ENCODE measurements around the gene HIGD1C. TPM values are rescaled to one million over a fixed set of nuclear protein-coding genes. Genes with fewer than 3 reads are reported as not detected.

The HIGD1C gene
- total RNA-seq, 1 experiment from 2014 or later, result not detected

- Histone ChIP-seq H3K27ac (ENCODE audit: insufficient read length, low read depth, low read length) (no peak overlapping the region), H3K56ac (ENCODE audit: insufficient read length, low read depth, low read length) (no peak overlapping the region), H3K27me3 (ENCODE audit: insufficient read depth, low read length) (no peaks in the 10 kb centered on the region)
Measured at GRCh38 chr12:50984586-50985298, 32.4 kb downstream of the HIGD1C start.

More at GRCh38 chr12:50984586-50985298, 32.4 kb downstream of the HIGD1C start:
- no peak overlapping the region for H3K14ac ChIP-seq (ENCODE audit: insufficient read depth, low read length)
- no peaks in the 10 kb centered on the region for H3K4me1 ChIP-seq (ENCODE audit: insufficient read depth, low read length)
- Mint-ChIP-seq H3K4me1 (peaks cover 2 to 13% of the 10 kb centered on the region in 2 experiments), H3K9me3 (no peaks in the 10 kb centered on the region), H3K27ac (no peak overlapping the region), H3K4me3 (no peak overlapping the region), H3K27me3 (ENCODE audit: low read depth) (no peaks in the 10 kb centered on the region), H3K36me3 (ENCODE audit: insufficient read depth in 1 of 3, low read depth in 3 of 3) (peaks cover 1 to 18% (median 9%) of the 10 kb centered on the region in 3 experiments; a peak in 5 of 7 replicates)
- no peak overlapping the region for H4K5ac ChIP-seq (ENCODE audit: insufficient read length, low read depth, low read length)
- H3K23ac ChIP-seq (ENCODE audit: insufficient read length, low read depth, low read length), result no peak overlapping the region
- H2BK5ac ChIP-seq (ENCODE audit: insufficient read length, low read length), result no peak overlapping the region
- no peak overlapping the region for H3K4me2 ChIP-seq (ENCODE audit: insufficient read depth, insufficient read length, low read length)
- WGBS (ENCODE audit: extremely low coverage, insufficient read length, low lambda C conversion rate), result no CpG with 5 or more reads among the region's 2 CpGs
- TF ChIP-seq CTCF (conservative IDR thresholded peaks at IDR 0.05), result no peak
- no peak overlapping the region for H2BK120ac ChIP-seq (ENCODE audit: low read depth, low read length, poor library complexity, severe bottlenecking)
- H3K9me3 ChIP-seq (ENCODE audit: control insufficient read depth, low read depth, low read length), result no peaks in the 10 kb centered on the region
- no peak overlapping the region for H3K9ac ChIP-seq (ENCODE audit: extremely low read depth, insufficient read length, low read length)
- H4K91ac ChIP-seq (ENCODE audit: insufficient read length, low read depth, low read length), result no peak overlapping the region
- H3K4ac ChIP-seq (ENCODE audit: low read depth, low read length), result no peak overlapping the region
- H3K18ac ChIP-seq (ENCODE audit: insufficient read length, low read depth, low read length), result no peak overlapping the region
- no peaks in the 10 kb centered on the region for H3K79me1 ChIP-seq (ENCODE audit: insufficient read depth, low read depth, low read length, poor library complexity, severe bottlenecking)
- no peak overlapping the region for H2AK5ac ChIP-seq (ENCODE audit: insufficient read length, low read length)
- H2BK12ac ChIP-seq (ENCODE audit: insufficient read length, low read depth, low read length), result no peak overlapping the region
- H2BK15ac ChIP-seq (ENCODE audit: low read depth, low read length), result no peak overlapping the region
- H3K79me2 ChIP-seq (ENCODE audit: insufficient read depth, low read length), result no peaks in the 10 kb centered on the region
- no peak overlapping the region for H3T11ph ChIP-seq (ENCODE audit: low read length)
- H4K8ac ChIP-seq (replicated peaks; ENCODE audit: insufficient read length, low read depth, low read length), result no peak overlapping the region
- no peak overlapping the region for H2AFZ ChIP-seq (ENCODE audit: low read length)
- H3K23me2 ChIP-seq (ENCODE audit: insufficient read length, low read depth, low read length, poor library complexity, severe bottlenecking), result no peaks in the 10 kb centered on the region
- H2BK20ac ChIP-seq (ENCODE audit: low read depth, low read length, poor library complexity, severe bottlenecking), result no peak overlapping the region
- H4K20me1 ChIP-seq (ENCODE audit: control insufficient read depth, insufficient read depth, insufficient read length), result no peaks in the 10 kb centered on the region
- no peak for DNase-seq

Measured in H9 (cell line).